ENCODE data around the gene C7orf57.
"Not testable (repeated sequence)": the region's sequence is repeated elsewhere in the genome, so short reads cannot be mapped to it uniquely, and the experiment has no call there.

C7orf57 gene

GRCh38 chr7:48035301-48035966 lies at the start of gene C7orf57:
TSS of gene C7orf57 (plus strand) at chr7:48035543. CDS start at chr7:48036309, 766 bp downstream.
- peak; percentile 69 to 90 for DNase-seq

- DNase-seq, result peak in 1 of 2 experiments; percentile 25
These were observed 46.6 kb upstream of the C7orf57 start for GRCh38 chr7:47988496-47989386.

GRCh38 chr7:47989607-47990400 lies 45.5 kb upstream of the C7orf57 start:
- not testable (repeated sequence) for DNase-seq

- no peak for DNase-seq
These were observed 44.8 kb upstream of the C7orf57 start for GRCh38 chr7:47990592-47990991.

- no peak for DNase-seq
These were observed 44.1 kb upstream of the C7orf57 start for GRCh38 chr7:47991270-47991669.

GRCh38 chr7:47991741-47992311 lies 43.5 kb upstream of the C7orf57 start:
- DNase-seq, result peak; percentile 12 to 56

- no peak for DNase-seq
These were observed 42.9 kb upstream of the C7orf57 start for GRCh38 chr7:47992446-47992845.

- DNase-seq, result no peak
These were observed 35.9 kb upstream of the C7orf57 start for GRCh38 chr7:47999413-47999812.

GRCh38 chr7:48000164-48000563 lies 35.2 kb upstream of the C7orf57 start:
- not testable (repeated sequence) for DNase-seq

- DNase-seq, result no peak
These were observed 31.3 kb upstream of the C7orf57 start for GRCh38 chr7:48004032-48004431.

- no peak for DNase-seq
These were observed 30.7 kb upstream of the C7orf57 start for GRCh38 chr7:48004638-48005037.

GRCh38 chr7:48006866-48007265 lies 28.5 kb upstream of the C7orf57 start:
- no peak for DNase-seq

GRCh38 chr7:48009257-48009656 lies 26.1 kb upstream of the C7orf57 start:
- no peak for DNase-seq

GRCh38 chr7:48009954-48010353 lies 25.4 kb upstream of the C7orf57 start:
- DNase-seq, result no peak

GRCh38 chr7:48011323-48011722 lies 24.0 kb upstream of the C7orf57 start:
- DNase-seq, result no peak

- no peak for DNase-seq
These were observed 23.4 kb upstream of the C7orf57 start for GRCh38 chr7:48011951-48012350.

- DNase-seq, result no peak
These were observed 18.7 kb upstream of the C7orf57 start for GRCh38 chr7:48016641-48017040.

GRCh38 chr7:48017674-48018073 lies 17.7 kb upstream of the C7orf57 start:
- DNase-seq, result no peak

- no peak for DNase-seq
These were observed 9.7 kb upstream of the C7orf57 start for GRCh38 chr7:48025624-48026023.

GRCh38 chr7:48028938-48029337 lies 6.4 kb upstream of the C7orf57 start, which contains the start of gene SUN3:
TSS of gene SUN3 (minus strand) at chr7:48029107. CDS start at chr7:48028938, 169 bp downstream.
- DNase-seq, result no peak

GRCh38 chr7:48031111-48031510 lies 4.2 kb upstream of the C7orf57 start:
- DNase-seq, result no peak

GRCh38 chr7:48033922-48034321 lies 1.4 kb upstream of the C7orf57 start:
- no peak for DNase-seq

- DNase-seq, result no peak
These were observed 680 bp downstream of the C7orf57 start for GRCh38 chr7:48035967-48036478.

Measured in SW 1271 (cell line).